Activated T-helper 9 cell treated with anti-CD3 and anti-CD28 coated beads, Interleukin-2, amount 50 U/mL, for 16 hours (primary cell): ENCODE measurements around the gene SIPA1L2.

Experiments used
- DNase-seq: peaks from one replicate; pipeline ENCODE4 v3.0.0-alpha.2; 2020; ENCODE audit warnings: low read depth

SIPA1L2 gene

GRCh38 chr1:232630047-232630893, at the start of gene SIPA1L2:
Gene SIPA1L2 (minus strand): TSS chr1:232630133. CDS start chr1:232515339, 114,794 bp downstream.
- DNase-seq = peak; percentile 81

- DNase-seq = no peak
Measured at GRCh38 chr1:232678185-232678886, 48.4 kb upstream of the SIPA1L2 start.

DNA sequence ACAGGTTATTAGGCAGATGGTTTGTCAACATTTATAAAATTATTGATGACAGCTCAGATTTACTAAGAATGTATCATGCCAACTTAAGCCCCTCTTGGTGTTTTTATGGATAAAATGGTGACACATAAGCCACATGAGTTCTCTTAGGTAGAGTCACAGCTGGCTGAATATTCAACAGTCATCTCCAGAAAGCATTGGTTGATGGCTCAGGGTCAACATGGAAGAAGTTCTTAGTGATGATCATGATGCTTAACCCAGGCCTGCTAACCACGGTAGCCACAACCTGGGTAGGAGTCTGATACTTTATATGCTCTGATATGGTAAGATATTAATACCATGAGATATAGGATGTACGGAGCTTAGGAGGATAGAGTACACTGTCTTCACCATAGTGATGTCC, 46.4 kb upstream of the SIPA1L2 start:
- DNase-seq = no peak

- DNase-seq = no peak
Measured at GRCh38 chr1:232675898-232676297, 46.0 kb upstream of the SIPA1L2 start.

DNA sequence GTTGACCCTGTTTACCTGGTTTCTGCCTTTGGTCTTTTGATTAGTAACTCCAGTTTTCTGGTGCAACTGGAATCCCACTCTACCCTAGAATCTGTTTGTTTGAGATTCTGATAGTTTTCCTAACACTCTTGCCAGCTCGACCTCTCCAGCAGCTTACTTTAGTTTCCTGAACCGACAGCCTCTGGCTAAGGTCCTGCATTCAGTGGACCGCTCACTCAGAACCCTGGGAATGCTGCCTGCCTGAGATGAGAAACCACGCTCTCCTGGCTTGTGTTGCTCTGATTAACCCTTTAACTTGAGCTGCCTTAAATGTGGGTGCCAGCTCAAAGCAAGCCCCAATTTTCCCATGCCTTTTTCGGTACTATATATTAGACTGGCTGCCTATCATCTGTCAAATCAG, 45.3 kb upstream of the SIPA1L2 start:
- no peak for DNase-seq

DNA sequence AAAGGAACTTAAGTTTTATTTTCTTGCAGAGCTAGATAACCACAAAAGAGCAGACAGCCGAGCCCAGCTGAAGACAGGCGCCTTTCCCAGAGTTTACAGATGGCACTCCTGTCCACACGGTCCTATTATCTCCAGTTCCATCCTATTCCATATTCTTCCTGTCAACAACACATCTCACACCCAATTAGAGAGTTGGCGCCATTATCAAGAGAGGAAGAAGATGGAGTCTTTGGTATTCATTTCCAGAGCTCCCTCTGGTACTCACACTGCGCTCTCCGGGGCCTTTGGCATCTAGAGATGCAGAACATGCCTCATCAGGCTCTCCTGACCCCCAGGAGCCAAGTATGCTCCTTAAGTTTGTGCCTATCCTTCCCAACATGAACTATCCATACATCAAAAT, 43.3 kb upstream of the SIPA1L2 start:
- DNase-seq = no peak

GRCh38 chr1:232669981-232670747, 40.2 kb upstream of the SIPA1L2 start:
- DNase-seq = no peak

DNA sequence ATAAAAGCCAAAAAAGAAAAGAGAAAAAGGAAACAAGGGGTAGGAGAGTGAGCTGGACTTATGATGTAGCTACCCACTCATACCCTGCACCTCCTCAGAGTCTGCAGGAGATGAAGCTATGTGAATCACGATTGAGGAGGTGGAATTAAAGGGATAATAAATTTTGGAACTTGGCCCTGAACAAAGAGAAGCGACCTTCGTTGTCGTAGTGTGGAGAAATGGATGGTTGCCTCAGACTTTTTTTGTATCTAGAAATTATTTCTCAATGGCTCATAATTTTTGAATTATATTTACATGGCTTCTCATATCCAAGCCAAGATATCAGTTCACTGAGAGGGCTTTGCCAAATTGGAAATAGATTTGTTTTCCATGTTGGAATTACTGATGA, 37.8 kb upstream of the SIPA1L2 start:
- no peak for DNase-seq

- DNase-seq = no peak
Measured at GRCh38 chr1:232667094-232667777, 37.3 kb upstream of the SIPA1L2 start.

DNA sequence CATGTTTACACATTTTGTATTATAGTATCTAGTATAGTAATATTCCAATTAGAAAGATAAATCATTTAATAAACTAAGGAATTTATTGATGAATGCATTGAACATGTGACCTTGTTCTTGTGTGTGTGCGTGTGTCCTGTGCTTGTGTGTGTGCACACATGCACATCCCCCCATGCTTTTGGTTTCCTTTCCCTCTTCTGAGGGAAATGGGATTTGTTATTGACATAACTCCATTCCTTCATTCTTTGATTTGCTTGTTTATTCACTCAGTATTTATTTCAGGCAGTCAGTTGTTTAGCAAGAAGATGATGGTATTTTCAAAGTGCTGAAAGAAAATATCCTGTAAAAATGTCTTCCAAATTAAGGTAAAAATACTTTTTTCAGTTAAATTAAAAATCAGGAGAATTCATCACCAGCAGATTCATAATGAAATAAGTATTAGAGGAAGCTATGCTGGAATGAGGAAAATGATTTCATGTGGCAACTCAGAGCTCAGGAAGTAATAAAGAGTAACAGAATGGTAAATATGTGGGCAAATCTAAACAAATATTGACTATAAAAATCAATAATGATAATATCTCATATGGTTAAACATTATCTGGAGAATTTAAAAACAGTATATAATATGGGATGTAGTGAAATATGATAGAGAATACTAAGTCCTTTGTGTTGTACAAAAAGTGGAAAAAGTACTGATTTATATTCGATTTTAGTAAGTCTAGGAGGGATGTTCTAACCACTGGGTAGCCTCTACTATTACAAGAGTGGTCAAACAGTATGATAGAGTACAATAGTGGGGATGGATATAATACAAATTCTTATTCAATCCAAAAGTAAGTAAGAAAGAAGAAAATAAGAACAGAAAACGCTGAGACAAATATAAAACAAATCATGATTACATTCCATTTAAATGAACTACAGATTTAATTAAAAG, 35.2 kb upstream of the SIPA1L2 start:
- no peak for DNase-seq

- no peak for DNase-seq
Measured at GRCh38 chr1:232662910-232663309, 33.0 kb upstream of the SIPA1L2 start.

- no peak for DNase-seq
Measured at GRCh38 chr1:232658386-232658785, 28.5 kb upstream of the SIPA1L2 start.

GRCh38 chr1:232657426-232658005, 27.6 kb upstream of the SIPA1L2 start:
- no peak for DNase-seq

GRCh38 chr1:232655746-232656085, 25.8 kb upstream of the SIPA1L2 start:
- DNase-seq = no peak

DNA sequence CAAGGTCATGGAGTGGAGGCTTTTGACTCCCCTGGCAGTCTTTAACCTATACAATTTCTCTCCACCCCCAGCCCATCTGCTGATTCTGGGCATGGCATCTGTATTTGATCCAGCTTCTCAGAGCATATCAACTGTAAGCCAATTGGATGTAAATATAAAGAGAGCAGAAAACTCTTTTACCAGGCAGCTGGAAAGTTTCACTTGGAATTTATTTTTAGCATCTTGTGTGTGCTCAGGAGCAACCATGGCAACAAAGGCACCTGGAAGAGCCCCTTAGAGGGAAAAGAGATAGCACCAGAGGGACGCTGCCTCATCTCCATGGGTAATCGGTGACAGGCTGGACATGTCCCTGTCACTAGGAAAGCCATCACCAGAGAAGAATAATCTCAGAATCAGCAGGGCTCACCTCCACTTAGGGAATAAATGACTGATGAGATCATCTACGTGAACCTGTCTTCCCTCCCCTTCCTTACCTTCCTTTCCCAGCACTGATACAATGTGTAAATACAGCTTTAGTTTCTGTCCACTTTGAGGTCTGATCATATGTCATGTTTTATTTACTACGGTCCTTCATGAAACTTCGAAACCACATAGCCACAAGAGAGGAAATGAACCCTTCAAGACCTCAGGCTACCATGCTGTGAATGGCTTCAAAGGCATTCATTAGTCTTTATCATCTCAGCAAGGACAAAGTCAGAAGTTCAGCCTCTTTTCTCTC, 25.3 kb upstream of the SIPA1L2 start:
- no peak for DNase-seq

- no peak for DNase-seq
Measured at GRCh38 chr1:232653789-232654188, 23.9 kb upstream of the SIPA1L2 start.

DNA sequence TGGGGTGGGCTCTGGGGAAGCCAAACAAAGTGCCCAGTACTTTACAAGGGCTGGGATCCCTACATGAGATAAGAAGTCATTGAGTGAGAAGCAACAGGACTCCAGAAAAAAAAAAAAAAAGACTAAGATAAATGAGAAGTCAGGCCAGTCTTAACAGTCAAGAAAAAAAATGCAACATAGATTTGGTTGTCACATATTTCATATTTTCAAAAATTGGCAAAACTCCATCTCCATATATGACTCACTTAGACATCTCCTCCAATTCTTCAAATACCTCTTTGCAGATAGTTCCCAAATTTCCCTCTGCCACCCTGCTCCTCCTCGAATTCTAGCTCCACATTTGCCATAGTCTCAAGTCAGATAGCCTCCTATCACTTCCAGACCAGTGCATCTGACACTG, 20.9 kb upstream of the SIPA1L2 start:
- DNase-seq = no peak

GRCh38 chr1:232650418-232650817, 20.5 kb upstream of the SIPA1L2 start:
- DNase-seq = no peak

- DNase-seq = no peak
Measured at GRCh38 chr1:232648316-232648715, 18.4 kb upstream of the SIPA1L2 start.

DNA sequence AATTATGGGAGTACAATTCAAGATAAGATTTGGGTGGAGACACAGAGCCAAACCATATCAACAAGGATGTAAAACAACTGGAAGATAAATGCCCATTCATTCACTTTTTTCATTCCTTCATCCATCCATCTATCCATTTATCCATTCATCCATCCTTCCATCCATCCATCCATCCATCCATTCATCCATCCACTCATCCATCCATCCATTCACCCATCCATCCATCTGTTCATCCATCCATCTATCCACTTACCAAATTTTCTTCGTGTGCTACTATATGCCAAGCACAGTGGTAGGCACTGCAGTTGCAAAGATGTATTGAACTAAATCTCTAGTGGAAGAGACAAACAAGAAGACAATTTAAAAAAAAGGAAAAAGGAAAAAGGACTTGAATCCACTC, 14.3 kb upstream of the SIPA1L2 start:
- no peak for DNase-seq
